Neural progenitor cell (in vitro differentiated cells): ENCODE data around the gene CAMK1D. TPM values are rescaled to one million over a fixed set of nuclear protein-coding genes. Genes with fewer than 3 reads are reported as not detected.

Experiments
- DNase-seq: peaks from one replicate; pipeline ENCODE4 v3.0.0-alpha.2; 2016; ENCODE audit warnings: low spot score
- H2AFZ ChIP-seq: fragments of 200-600 bp; sonication (generic); replicated peaks from 2 replicates; pipeline ENCODE4 v1.6.1; 2016; ENCODE audit warnings: antibody characterized with exemption
- H3F3A ChIP-seq: fragments of 200-600 bp; sonication (generic); 2 replicates; pipeline ENCODE4 v1.6.1; 2016; ENCODE audit warnings: antibody characterized with exemption, low read depth
- H3K27ac ChIP-seq: fragments of 200-600 bp; sonication (generic); 2 replicates; pipeline ENCODE4 v1.5.1; 2016; ENCODE audit warnings: mild to moderate bottlenecking
- H3K27me3 ChIP-seq: fragments of 200-600 bp; sonication (generic); 2 replicates; pipeline ENCODE4 v1.6.1; 2016; ENCODE audit warnings: mild to moderate bottlenecking, moderate library complexity
- H3K36me3 ChIP-seq: fragments of 200-600 bp; sonication (generic); 2 replicates; pipeline ENCODE4 v1.5.1; 2016
- H3K4me1 ChIP-seq: fragments of 200-600 bp; sonication (generic); 2 replicates; pipeline ENCODE4 v1.6.1; 2016; ENCODE audit warnings: mixed run types
- H3K4me2 ChIP-seq: fragments of 200-600 bp; sonication (generic); 2 replicates; pipeline ENCODE4 v1.6.1; 2016
- H3K4me3 ChIP-seq: fragments of 200-600 bp; sonication (generic); 2 replicates; pipeline ENCODE4 v1.5.1; 2016
- H3K79me2 ChIP-seq: fragments of 200-600 bp; sonication (generic); 2 replicates; pipeline ENCODE4 v1.6.1; 2016; ENCODE audit warnings: low read depth
- H3K9ac ChIP-seq: fragments of 200-600 bp; sonication (generic); 2 replicates; pipeline ENCODE4 v1.6.1; 2016
- H3K9me3 ChIP-seq: fragments of 200-600 bp; sonication (generic); 2 replicates; pipeline ENCODE4 v1.5.1; 2016; ENCODE audit warnings: low read depth
- H4K20me1 ChIP-seq: fragments of 200-600 bp; sonication (generic); 2 replicates; pipeline ENCODE4 v1.6.1; 2016; ENCODE audit warnings: low read depth
- H3K27ac Mint-ChIP-seq: 3 replicates; pipeline ENCODE4 v1.8.0; 2021; ENCODE audit warnings: mixed read lengths
- H3K27me3 Mint-ChIP-seq: 2 replicates; pipeline ENCODE4 v1.8.0; 2022; ENCODE audit warnings: low read depth, mild to moderate bottlenecking, inconsistent platforms, moderate library complexity, mixed read lengths; ENCODE audit not compliant: insufficient read depth
- H3K36me3 Mint-ChIP-seq: 3 replicates; pipeline ENCODE4 v1.8.0; 2021; ENCODE audit warnings: mixed read lengths
- H3K4me1 Mint-ChIP-seq: 3 replicates; pipeline ENCODE4 v1.8.0; 2021; ENCODE audit warnings: mixed read lengths
- H3K4me3 Mint-ChIP-seq: 3 replicates; pipeline ENCODE4 v1.8.0; 2021; ENCODE audit warnings: mild to moderate bottlenecking, moderate library complexity, mixed read lengths
- H3K9me3 Mint-ChIP-seq: 3 replicates; pipeline ENCODE4 v1.8.0; 2020; ENCODE audit warnings: mixed read lengths
- EZH2 ChIP-seq: fragments of 200-600 bp; sonication (generic); IDR thresholded peaks from 2 replicates; pipeline ENCODE4 v1.6.1; 2017; ENCODE audit warnings: antibody characterized with exemption, mild to moderate bottlenecking, moderate library complexity
- EZH2phosphoT487 ChIP-seq: fragments of 200-600 bp; sonication (generic); IDR thresholded peaks from 2 replicates; pipeline ENCODE4 v1.6.1; 2017; ENCODE audit warnings: antibody characterized with exemption
- total RNA-seq: library from RNA; depleted of rRNA; stranded (reverse); fragments of >200 nt; gene quantifications from 2 replicates; pipeline ENCODE4 v1.2.3, GENCODE V29; 2015; ENCODE audit warnings: low replicate concordance
- TF ChIP-seq, protein P1 (sequence below): fragments of 200-600 bp; sonication (generic); IDR thresholded peaks from 2 replicates; pipeline ENCODE4 v1.5.1; 2017; ENCODE audit warnings: antibody characterized with exemption, mild to moderate bottlenecking

Gene CAMK1D
- total RNA-seq, 1 donor from 2014 or later, result 7.6 TPM

- DNase-seq, result no peak
- peaks cover 2% of the 10 kb centered on the region for H3K9me3 Mint-ChIP-seq
- Histone ChIP-seq H2AFZ (no peak overlapping the region), H3K4me1 (peaks cover 15% of the 10 kb centered on the region), H3K4me2 (no peak overlapping the region), H4K20me1 (no peaks in the 10 kb centered on the region), H3K27me3 (no peaks in the 10 kb centered on the region), H3K36me3 (no peaks in the 10 kb centered on the region), H3K79me2 (no peaks in the 10 kb centered on the region), H3K27ac (no peak overlapping the region), H3K9ac (no peak overlapping the region), H3F3A (peaks cover 7% of the 10 kb centered on the region), H3K9me3 (no peaks in the 10 kb centered on the region), H3K4me3 (no peak overlapping the region)
- TF ChIP-seq EZH2phosphoT487 (no peak), EZH2 (no peak)
- TF ChIP-seq, protein P1, sequence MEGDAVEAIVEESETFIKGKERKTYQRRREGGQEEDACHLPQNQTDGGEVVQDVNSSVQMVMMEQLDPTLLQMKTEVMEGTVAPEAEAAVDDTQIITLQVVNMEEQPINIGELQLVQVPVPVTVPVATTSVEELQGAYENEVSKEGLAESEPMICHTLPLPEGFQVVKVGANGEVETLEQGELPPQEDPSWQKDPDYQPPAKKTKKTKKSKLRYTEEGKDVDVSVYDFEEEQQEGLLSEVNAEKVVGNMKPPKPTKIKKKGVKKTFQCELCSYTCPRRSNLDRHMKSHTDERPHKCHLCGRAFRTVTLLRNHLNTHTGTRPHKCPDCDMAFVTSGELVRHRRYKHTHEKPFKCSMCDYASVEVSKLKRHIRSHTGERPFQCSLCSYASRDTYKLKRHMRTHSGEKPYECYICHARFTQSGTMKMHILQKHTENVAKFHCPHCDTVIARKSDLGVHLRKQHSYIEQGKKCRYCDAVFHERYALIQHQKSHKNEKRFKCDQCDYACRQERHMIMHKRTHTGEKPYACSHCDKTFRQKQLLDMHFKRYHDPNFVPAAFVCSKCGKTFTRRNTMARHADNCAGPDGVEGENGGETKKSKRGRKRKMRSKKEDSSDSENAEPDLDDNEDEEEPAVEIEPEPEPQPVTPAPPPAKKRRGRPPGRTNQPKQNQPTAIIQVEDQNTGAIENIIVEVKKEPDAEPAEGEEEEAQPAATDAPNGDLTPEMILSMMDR, result no peak
- no peak overlapping the region for H3K27ac Mint-ChIP-seq
- H3K4me1 Mint-ChIP-seq, result peaks cover 41% of the 10 kb centered on the region
- peaks cover 4% of the 10 kb centered on the region for H3K36me3 Mint-ChIP-seq
- no peak overlapping the region for H3K4me3 Mint-ChIP-seq
- peaks cover 7% of the 10 kb centered on the region for H3K27me3 Mint-ChIP-seq
These were observed 158.8 kb downstream of the CAMK1D start for GRCh38 chr10:12508165-12508564.

DNA sequence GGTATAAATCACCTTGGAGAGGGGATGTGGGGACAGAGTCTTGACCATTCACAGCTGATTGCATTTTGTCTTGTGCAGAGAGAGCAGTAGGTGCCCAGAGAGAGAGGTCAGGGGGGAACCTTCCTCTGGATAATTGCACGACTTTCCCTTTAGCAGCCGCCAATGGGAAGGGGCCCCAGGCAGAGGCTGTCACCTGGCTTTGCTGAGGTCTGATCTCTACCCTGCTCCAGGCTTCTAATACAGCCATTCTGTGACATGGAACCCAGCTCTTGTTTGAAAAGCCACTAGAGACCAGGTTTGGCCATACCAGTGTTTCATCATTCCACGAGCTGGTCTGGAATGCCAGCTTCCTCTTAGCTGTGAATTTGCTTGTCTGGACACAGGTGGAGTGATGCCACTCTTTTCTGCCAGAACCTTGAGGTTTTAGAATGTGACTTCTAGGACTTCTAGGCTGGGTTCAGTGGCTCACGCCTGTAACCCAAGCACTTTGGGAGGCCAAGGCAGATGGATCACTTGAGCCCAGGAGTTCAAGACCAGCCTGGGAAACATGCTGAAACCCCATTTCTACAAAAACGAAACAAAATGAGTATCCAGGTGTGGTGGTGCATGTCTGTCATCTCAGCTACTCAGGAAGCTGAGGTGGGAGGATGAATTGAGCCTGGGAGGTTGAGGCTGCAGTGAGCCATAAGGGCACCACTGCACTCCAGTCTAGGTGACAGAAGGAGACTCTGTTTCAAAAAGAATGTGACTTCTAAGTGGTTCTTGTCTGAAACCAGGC lies 159.9 kb downstream of the CAMK1D start:
- peaks cover 4% of the 10 kb centered on the region for H3K36me3 Mint-ChIP-seq
- no peak for DNase-seq
- H3K27me3 Mint-ChIP-seq, result peaks cover 6% of the 10 kb centered on the region
- Histone ChIP-seq H3K9ac (no peak overlapping the region), H3F3A (peaks cover 7% of the 10 kb centered on the region), H3K4me1 (peaks cover 18% of the 10 kb centered on the region), H3K9me3 (no peaks in the 10 kb centered on the region), H3K79me2 (no peaks in the 10 kb centered on the region), H3K4me2 (no peak overlapping the region), H3K36me3 (no peaks in the 10 kb centered on the region), H2AFZ (no peak overlapping the region), H3K27ac (no peak overlapping the region), H4K20me1 (no peaks in the 10 kb centered on the region), H3K4me3 (no peak overlapping the region), H3K27me3 (no peaks in the 10 kb centered on the region)
- peaks cover 36% of the 10 kb centered on the region for H3K4me1 Mint-ChIP-seq
- peaks cover 2% of the 10 kb centered on the region for H3K9me3 Mint-ChIP-seq
- no peak overlapping the region for H3K4me3 Mint-ChIP-seq
- H3K27ac Mint-ChIP-seq, result no peak overlapping the region
- TF ChIP-seq EZH2phosphoT487 (no peak), EZH2 (no peak)
- TF ChIP-seq, protein P1, result no peak

GRCh38 chr10:12509794-12510100 lies 160.4 kb downstream of the CAMK1D start:
- H3K9me3 ChIP-seq, result no peaks in the 10 kb centered on the region
- TF ChIP-seq EZH2phosphoT487 (no peak), EZH2 (no peak)
- TF ChIP-seq, protein P1, result no peak
- peaks cover 4% of the 10 kb centered on the region for H3K36me3 Mint-ChIP-seq
- peaks cover 6% of the 10 kb centered on the region for H3K27me3 Mint-ChIP-seq
- no peak overlapping the region for H3K4me3 Mint-ChIP-seq
- no peak overlapping the region for H3K27ac Mint-ChIP-seq
- H3K27ac ChIP-seq, result no peak overlapping the region
- H2AFZ ChIP-seq, result no peak overlapping the region
- peaks cover 36% of the 10 kb centered on the region for H3K4me1 Mint-ChIP-seq
- no peaks in the 10 kb centered on the region for H4K20me1 ChIP-seq
- no peak for DNase-seq
- H3F3A ChIP-seq, result peaks cover 7% of the 10 kb centered on the region
- no peaks in the 10 kb centered on the region for H3K36me3 ChIP-seq
- H3K79me2 ChIP-seq, result no peaks in the 10 kb centered on the region
- no peaks in the 10 kb centered on the region for H3K27me3 ChIP-seq
- H3K9me3 Mint-ChIP-seq, result peaks cover 2% of the 10 kb centered on the region
- H3K9ac ChIP-seq, result no peak overlapping the region
- no peak overlapping the region for H3K4me3 ChIP-seq
- H3K4me2 ChIP-seq, result no peak overlapping the region
- peaks cover 18% of the 10 kb centered on the region for H3K4me1 ChIP-seq
